Type B pancreatic cell (in vitro differentiated cells): ENCODE measurements around the gene KLRC1. TPM values are rescaled to one million over a fixed set of nuclear protein-coding genes. Genes with fewer than 3 reads are reported as not detected.
"Not testable (repeated sequence)": the region's sequence is repeated elsewhere in the genome, so short reads cannot be mapped to it uniquely, and the experiment has no call there.

Source experiments
- DNase-seq: peaks from one replicate; pipeline ENCODE4 v3.0.0; 2021; ENCODE audit warnings: mixed read lengths; ENCODE audit not compliant: unreplicated experiment; ENCODE audit errors: extremely low spot score
- H3K27ac Mint-ChIP-seq: 2 replicates; pipeline ENCODE4 v1.8.0; 2021; ENCODE audit warnings: mild to moderate bottlenecking, mixed read lengths
- H3K27me3 Mint-ChIP-seq: 2 replicates; pipeline ENCODE4 v1.8.0; 2021; ENCODE audit warnings: mixed read lengths
- H3K36me3 Mint-ChIP-seq: 2 replicates; pipeline ENCODE4 v1.8.0; 2021; ENCODE audit warnings: mixed read lengths
- H3K4me1 Mint-ChIP-seq: one replicate; pipeline ENCODE4 v1.8.0; 2021; ENCODE audit warnings: mixed read lengths; ENCODE audit not compliant: unreplicated experiment
- H3K4me3 Mint-ChIP-seq: 2 replicates; pipeline ENCODE4 v1.8.0; 2021; ENCODE audit warnings: mild to moderate bottlenecking, mixed read lengths
- H3K9me3 Mint-ChIP-seq: 2 replicates; pipeline ENCODE4 v1.8.0; 2021; ENCODE audit warnings: mixed read lengths
- CTCF ChIP-seq: fragments of 200-600 bp; sonication (generic); conservative IDR thresholded peaks from 2 replicates; pipeline ENCODE4 v1.5.0; 2021; ENCODE audit warnings: antibody characterized with exemption, mild to moderate bottlenecking
- total RNA-seq: library from RNA; stranded (reverse); gene quantifications from 2 replicates; pipeline ENCODE4 v1.2.1, GENCODE V29; 2021; ENCODE audit warnings: low replicate concordance

KLRC1 gene
- total RNA-seq, 1 donor from 2014 or later, result not detected

- TF ChIP-seq CTCF, result no peak
- peaks cover 4% of the 10 kb centered on the region for H3K4me1 Mint-ChIP-seq
- no peaks in the 10 kb centered on the region for H3K36me3 Mint-ChIP-seq
- peaks cover 8% of the 10 kb centered on the region for H3K9me3 Mint-ChIP-seq
- DNase-seq, result no peak
- H3K4me3 Mint-ChIP-seq, result no peak overlapping the region
- no peaks in the 10 kb centered on the region for H3K27me3 Mint-ChIP-seq
- no peak overlapping the region for H3K27ac Mint-ChIP-seq
Observed at GRCh38 chr12:10398168-10398567, 55.0 kb downstream of the KLRC1 start.

- H3K9me3 Mint-ChIP-seq, result peaks cover 8% of the 10 kb centered on the region
- no peak overlapping the region for H3K4me3 Mint-ChIP-seq
- H3K4me1 Mint-ChIP-seq, result peaks cover 4% of the 10 kb centered on the region
- TF ChIP-seq CTCF, result no peak
- no peak for DNase-seq
- no peaks in the 10 kb centered on the region for H3K36me3 Mint-ChIP-seq
- H3K27ac Mint-ChIP-seq, result no peak overlapping the region
- H3K27me3 Mint-ChIP-seq, result no peaks in the 10 kb centered on the region
Observed at GRCh38 chr12:10397296-10397695, 55.9 kb downstream of the KLRC1 start.

- not testable (repeated sequence) for H3K9me3 Mint-ChIP-seq, H3K36me3 Mint-ChIP-seq, DNase-seq, H3K4me1 Mint-ChIP-seq, H3K4me3 Mint-ChIP-seq, H3K27me3 Mint-ChIP-seq, H3K27ac Mint-ChIP-seq
Observed at GRCh38 chr12:10396176-10396575, 57.0 kb downstream of the KLRC1 start.

Other genes starting within 250 kb of the KLRC1 start
- 43.5 and 252 TPM in 2 replicates for gene GABARAPL1, start 240.5 kb downstream of the KLRC1 start, total RNA-seq
- gene KLRD1, start 145.5 kb downstream of the KLRC1 start, total RNA-seq, result 0.48 TPM in 1 of 2 replicates, not detected in the other
- not detected in 2 replicates for gene KLRK1, start 63.3 kb downstream of the KLRC1 start, total RNA-seq
- not detected in 2 replicates for gene KLRC4, start 43.6 kb downstream of the KLRC1 start, total RNA-seq
- gene KLRC3, start 32.8 kb downstream of the KLRC1 start, total RNA-seq, result not detected in 2 replicates
- 0.57 and 0.75 TPM in 2 replicates for gene KLRC2, start 17.4 kb downstream of the KLRC1 start, total RNA-seq
- 0.80 and 0.90 TPM in 2 replicates for gene EIF2S3B, start 52.5 kb upstream of the KLRC1 start, total RNA-seq
- 39.6 and 57.6 TPM in 2 replicates for gene MAGOHB, start 160.2 kb upstream of the KLRC1 start, total RNA-seq
- gene STYK1, start 220.7 kb upstream of the KLRC1 start, total RNA-seq, result 0.68 and 8.9 TPM in 2 replicates